H9 (cell line): ENCODE measurements around the gene ANKRD27. TPM values are rescaled to one million over a fixed set of nuclear protein-coding genes. Genes with fewer than 3 reads are reported as not detected.
"Not testable (repeated sequence)": the region's sequence is repeated elsewhere in the genome, so short reads cannot be mapped to it uniquely, and the experiment has no call there.

Experiments
- DNase-seq: peaks from one replicate; pipeline ENCODE4 v3.0.0-alpha.2; 2017
- H2AFZ ChIP-seq: one replicate; pipeline ENCODE4 v1.6.1; 2013; ENCODE audit warnings: mild to moderate bottlenecking, low read length, control low read depth, moderate library complexity
- H2AK5ac ChIP-seq: 2 replicates; pipeline ENCODE4 v1.6.1; 2013; ENCODE audit warnings: low read length, control low read depth, mixed read lengths; ENCODE audit not compliant: insufficient read length
- H2BK120ac ChIP-seq: one replicate; pipeline ENCODE4 v1.6.1; 2013; ENCODE audit warnings: low read depth, mild to moderate bottlenecking, low read length, control low read depth, inconsistent platforms; ENCODE audit not compliant: poor library complexity, severe bottlenecking
- H2BK12ac ChIP-seq: 2 replicates; pipeline ENCODE4 v1.6.1; 2013; ENCODE audit warnings: low read length, control low read depth, mixed read lengths, low read depth; ENCODE audit not compliant: insufficient read length
- H2BK15ac ChIP-seq: 2 replicates; pipeline ENCODE4 v1.6.1; 2013; ENCODE audit warnings: low read depth, low read length, control low read depth
- H2BK20ac ChIP-seq: one replicate; pipeline ENCODE4 v1.6.1; 2013; ENCODE audit warnings: low read depth, mild to moderate bottlenecking, low read length, control low read depth, inconsistent platforms; ENCODE audit not compliant: poor library complexity, severe bottlenecking
- H2BK5ac ChIP-seq: 2 replicates; pipeline ENCODE4 v1.6.1; 2013; ENCODE audit warnings: low read length, control low read depth, mixed read lengths; ENCODE audit not compliant: insufficient read length
- H3K14ac ChIP-seq: 2 replicates; pipeline ENCODE4 v1.6.1; 2013; ENCODE audit warnings: low read length, control low read depth; ENCODE audit not compliant: insufficient read depth
- H3K18ac ChIP-seq: 2 replicates; pipeline ENCODE4 v1.6.1; 2013; ENCODE audit warnings: low read depth, mild to moderate bottlenecking, mixed read lengths, low read length, control low read depth; ENCODE audit not compliant: insufficient read length
- H3K23ac ChIP-seq: 2 replicates; pipeline ENCODE4 v1.6.1; 2013; ENCODE audit warnings: low read length, control low read depth, mixed read lengths, low read depth; ENCODE audit not compliant: insufficient read length
- H3K23me2 ChIP-seq: 2 replicates; pipeline ENCODE4 v1.6.1; 2013; ENCODE audit warnings: low read depth, mild to moderate bottlenecking, mixed read lengths, low read length, control low read depth; ENCODE audit not compliant: insufficient read length, poor library complexity, severe bottlenecking
- H3K27ac ChIP-seq: 2 replicates; pipeline ENCODE4 v1.5.1; 2013; ENCODE audit warnings: low read length, control low read depth, mixed read lengths, low read depth; ENCODE audit not compliant: insufficient read length
- H3K27me3 ChIP-seq: 2 replicates; pipeline ENCODE4 v1.6.1; 2013; ENCODE audit warnings: low read length, control low read depth, inconsistent platforms; ENCODE audit not compliant: insufficient read depth
- H3K4ac ChIP-seq: 2 replicates; pipeline ENCODE4 v1.6.1; 2013; ENCODE audit warnings: low read depth, mild to moderate bottlenecking, control low read depth, inconsistent platforms, low read length, moderate library complexity
- H3K4me1 ChIP-seq: 2 replicates; pipeline ENCODE4 v1.6.1; 2013; ENCODE audit warnings: low read length, control low read depth, inconsistent platforms; ENCODE audit not compliant: insufficient read depth
- H3K4me2 ChIP-seq: 2 replicates; pipeline ENCODE4 v1.6.1; 2013; ENCODE audit warnings: low read length, control low read depth, mixed read lengths; ENCODE audit not compliant: insufficient read length, insufficient read depth
- H3K56ac ChIP-seq: 2 replicates; pipeline ENCODE4 v1.6.1; 2013; ENCODE audit warnings: low read depth, mild to moderate bottlenecking, mixed read lengths, low read length, control low read depth; ENCODE audit not compliant: insufficient read length
- H3K79me1 ChIP-seq: 2 replicates; pipeline ENCODE4 v1.6.1; 2013; ENCODE audit warnings: low read depth, mild to moderate bottlenecking, moderate library complexity, low read length, control low read depth, inconsistent platforms; ENCODE audit not compliant: insufficient read depth, poor library complexity, severe bottlenecking
- H3K79me2 ChIP-seq: 2 replicates; pipeline ENCODE4 v1.6.1; 2013; ENCODE audit warnings: low read length, control low read depth, inconsistent platforms; ENCODE audit not compliant: insufficient read depth
- H3K9ac ChIP-seq: 2 replicates; pipeline ENCODE4 v1.6.1; 2013; ENCODE audit warnings: low read length, control low read depth, mixed read lengths; ENCODE audit not compliant: insufficient read length; ENCODE audit errors: extremely low read depth
- H3K9me3 ChIP-seq: one replicate; pipeline ENCODE4 v1.6.1; 2013; ENCODE audit warnings: low read depth, low read length, inconsistent platforms; ENCODE audit not compliant: control insufficient read depth
- H3T11ph ChIP-seq: one replicate; pipeline ENCODE4 v1.6.1; 2013; ENCODE audit warnings: mild to moderate bottlenecking, low read length, control low read depth, inconsistent platforms
- H4K20me1 ChIP-seq: one replicate; pipeline ENCODE4 v1.6.1; 2013; ENCODE audit not compliant: control insufficient read depth, insufficient read length, insufficient read depth
- H4K5ac ChIP-seq: 2 replicates; pipeline ENCODE4 v1.6.1; 2013; ENCODE audit warnings: low read depth, mild to moderate bottlenecking, mixed read lengths, low read length, control low read depth; ENCODE audit not compliant: insufficient read length
- H4K8ac ChIP-seq: replicated peaks from 2 replicates; pipeline ENCODE4 v1.6.1; 2013; ENCODE audit warnings: low read length, control low read depth, mixed read lengths, low read depth; ENCODE audit not compliant: insufficient read length
- H4K91ac ChIP-seq: 2 replicates; pipeline ENCODE4 v1.6.1; 2013; ENCODE audit warnings: low read depth, mild to moderate bottlenecking, moderate library complexity, mixed read lengths, low read length, control low read depth; ENCODE audit not compliant: insufficient read length
- H3K27ac Mint-ChIP-seq, 3 experiments: 2 replicates in 2 of 3; 3 replicates in 1 of 3; pipeline ENCODE4 v1.8.0; 2020 to 2021; ENCODE audit warnings: mixed read lengths in 3 of 3, mild to moderate bottlenecking in 1 of 3, moderate library complexity in 1 of 3
- H3K27me3 Mint-ChIP-seq: 2 replicates; pipeline ENCODE4 v1.8.0; 2021; ENCODE audit warnings: low read depth, mild to moderate bottlenecking, moderate library complexity, mixed read lengths
- H3K36me3 Mint-ChIP-seq, 3 experiments: 2 replicates in 2 of 3; 3 replicates in 1 of 3; pipeline ENCODE4 v1.8.0; 2020 to 2021; ENCODE audit warnings: low read depth in 3 of 3, mixed read lengths in 3 of 3; ENCODE audit not compliant: insufficient read depth in 1 of 3
- H3K4me1 Mint-ChIP-seq, 2 experiments: 2 replicates each; pipeline ENCODE4 v1.8.0; 2020; ENCODE audit warnings: mixed read lengths in 2 of 2
- H3K4me3 Mint-ChIP-seq, 2 experiments: 2 replicates in 1 of 2; 3 replicates in 1 of 2; pipeline ENCODE4 v1.8.0; 2020 to 2021; ENCODE audit warnings: mild to moderate bottlenecking in 2 of 2, mixed read lengths in 2 of 2, moderate library complexity in 1 of 2
- H3K9me3 Mint-ChIP-seq, 2 experiments: 2 replicates in 1 of 2; 3 replicates in 1 of 2; pipeline ENCODE4 v1.8.0; 2020; ENCODE audit warnings: mild to moderate bottlenecking in 2 of 2, mixed read lengths in 2 of 2, moderate library complexity in 1 of 2
- WGBS: extraction: QIAGEN DNeasy Blood & Tissue Kit; methylation state at CpG from one replicate; pipeline ENCODE4 v1.1.7; 2013; ENCODE audit warnings: missing lambda C conversion rate, low lambda C conversion rate, mixed read lengths; ENCODE audit not compliant: insufficient read length; ENCODE audit errors: extremely low coverage; 5-methylcytosine and 5-hydroxymethylcytosine counted together
- total RNA-seq: library from RNA; stranded (reverse); gene quantifications from 2 replicates; pipeline ENCODE4 v1.2.1, GENCODE V29; 2021

The ANKRD27 gene
- total RNA-seq, 1 experiment from 2014 or later, result 40.7 TPM

GRCh38 chr19:32696771-32697170, 21.8 kb upstream of the ANKRD27 start:
- peaks cover 11% of the 10 kb centered on the region for H3K27me3 Mint-ChIP-seq
- not testable (repeated sequence) for H2BK120ac ChIP-seq, H4K8ac ChIP-seq, H2AFZ ChIP-seq, H3K4ac ChIP-seq, H2BK15ac ChIP-seq, H4K20me1 ChIP-seq, H3K56ac ChIP-seq, H3K18ac ChIP-seq, H3K9ac ChIP-seq, H3K4me3 Mint-ChIP-seq, H4K5ac ChIP-seq, H2AK5ac ChIP-seq, H3K4me1 ChIP-seq, H2BK20ac ChIP-seq, DNase-seq, H3K14ac ChIP-seq, H3K9me3 ChIP-seq, H3K4me2 ChIP-seq, H3K27me3 ChIP-seq, H3K79me1 ChIP-seq, H3T11ph ChIP-seq, H3K23ac ChIP-seq, H3K23me2 ChIP-seq, H3K79me2 ChIP-seq, H3K27ac ChIP-seq, H2BK12ac ChIP-seq, H3K27ac Mint-ChIP-seq, H4K91ac ChIP-seq, H2BK5ac ChIP-seq
- H3K9me3 Mint-ChIP-seq, result peaks cover 9 to 17% of the 10 kb centered on the region in 2 experiments; a peak in 4 of 5 replicates
- peaks cover 5 to 31% (median 23%) of the 10 kb centered on the region in 3 experiments for H3K36me3 Mint-ChIP-seq
- H3K4me1 Mint-ChIP-seq, result peaks cover 33 to 39% of the 10 kb centered on the region in 2 experiments
- WGBS, result no CpG with 5 or more reads among the region's 3 CpGs

- not testable (repeated sequence) for H4K8ac ChIP-seq, H3K79me2 ChIP-seq, H3K79me1 ChIP-seq, H2BK12ac ChIP-seq, H3K18ac ChIP-seq, H2BK15ac ChIP-seq, H3K4ac ChIP-seq, H2BK20ac ChIP-seq, H3K23me2 ChIP-seq, H3K9ac ChIP-seq, DNase-seq, H3K14ac ChIP-seq, H4K91ac ChIP-seq, H3K23ac ChIP-seq, H2BK120ac ChIP-seq, H3K27ac Mint-ChIP-seq, H3K27ac ChIP-seq, H2AK5ac ChIP-seq, H3K4me1 ChIP-seq, H2AFZ ChIP-seq, H2BK5ac ChIP-seq, H3T11ph ChIP-seq, H3K4me2 ChIP-seq, H3K56ac ChIP-seq, H4K20me1 ChIP-seq, H3K27me3 ChIP-seq, H4K5ac ChIP-seq, H3K4me3 Mint-ChIP-seq, H3K9me3 ChIP-seq
- H3K9me3 Mint-ChIP-seq, result peaks cover 9 to 17% of the 10 kb centered on the region in 2 experiments; a peak in 4 of 5 replicates
- peaks cover 33 to 44% of the 10 kb centered on the region in 2 experiments for H3K4me1 Mint-ChIP-seq
- peaks cover 14% of the 10 kb centered on the region for H3K27me3 Mint-ChIP-seq
- no CpG with 5 or more reads among the region's 6 CpGs for WGBS
- peaks cover 5 to 31% (median 23%) of the 10 kb centered on the region in 3 experiments for H3K36me3 Mint-ChIP-seq
Observed at GRCh38 chr19:32695506-32695905, 20.5 kb upstream of the ANKRD27 start.
